Smooth muscle cell (in vitro differentiated cells): Measurements from ENCODE around the gene ZBTB4. TPM values are rescaled to one million over a fixed set of nuclear protein-coding genes. Genes with fewer than 3 reads are reported as not detected.
A peak's percentile ranks its signal among the peaks of the same experiment; 100 is the strongest.

Experiments
- DNase-seq: peaks from one replicate; lab custom pipeline; 2025; ENCODE audit not compliant: unreplicated experiment; lab: John Stamatoyannopoulos, UW
- H2AFZ ChIP-seq: fragments of 200-600 bp; sonication (generic); 2 replicates; pipeline ENCODE4 v1.6.0; 2016; ENCODE audit warnings: antibody characterized with exemption, low read depth, mild to moderate bottlenecking
- H3F3A ChIP-seq: fragments of 200-600 bp; sonication (generic); 2 replicates; pipeline ENCODE4 v1.6.0; 2017; ENCODE audit warnings: antibody characterized with exemption, low read depth
- H3K27ac ChIP-seq: fragments of 200-600 bp; sonication (generic); 2 replicates; pipeline ENCODE4 v1.5.1; 2016; ENCODE audit warnings: low read depth, mild to moderate bottlenecking
- H3K27me3 ChIP-seq: fragments of 200-600 bp; sonication (generic); 2 replicates; pipeline ENCODE4 v1.6.1; 2016; ENCODE audit warnings: low read depth, mild to moderate bottlenecking
- H3K36me3 ChIP-seq: fragments of 200-600 bp; sonication (generic); 2 replicates; pipeline ENCODE4 v1.5.1; 2016; ENCODE audit warnings: low read depth
- H3K4me1 ChIP-seq: fragments of 200-600 bp; sonication (generic); 2 replicates; pipeline ENCODE4 v1.5.1; 2016; ENCODE audit warnings: low read depth
- H3K4me2 ChIP-seq: fragments of 200-600 bp; sonication (generic); 2 replicates; pipeline ENCODE4 v1.6.0; 2016; ENCODE audit warnings: mild to moderate bottlenecking
- H3K4me3 ChIP-seq: fragments of 200-600 bp; sonication (generic); 2 replicates; pipeline ENCODE4 v1.5.1; 2016; ENCODE audit warnings: mild to moderate bottlenecking
- H3K79me2 ChIP-seq: fragments of 200-600 bp; sonication (generic); 2 replicates; pipeline ENCODE4 v1.6.0; 2016; ENCODE audit warnings: low read depth, mild to moderate bottlenecking
- H3K9ac ChIP-seq: fragments of 200-600 bp; sonication (generic); 2 replicates; pipeline ENCODE4 v1.6.0; 2016; ENCODE audit warnings: low read depth
- H3K9me3 ChIP-seq: fragments of 200-600 bp; sonication (generic); replicated peaks from 2 replicates; pipeline ENCODE4 v1.5.1; 2016; ENCODE audit warnings: low read depth
- H4K20me1 ChIP-seq: fragments of 200-600 bp; sonication (generic); 2 replicates; pipeline ENCODE4 v1.6.0; 2016; ENCODE audit warnings: low read depth
- WGBS: methylation state at CpG from one replicate; pipeline ENCODE4 v1.1.7; 2016; ENCODE audit warnings: low lambda C conversion rate; 5-methylcytosine and 5-hydroxymethylcytosine counted together
- polyA plus RNA-seq: library from polyadenylated mRNA; unstranded; fragments of >200 nt; fragmentation: Nextera tagmentation; extraction: Ambion mirVana; gene quantifications from 2 replicates; pipeline ENCODE4 v1.2.1, GENCODE V29; 2016
- total RNA-seq: library from RNA; depleted of rRNA; stranded (reverse); fragments of >200 nt; gene quantifications from 2 replicates; pipeline ENCODE4 v1.2.3, GENCODE V29; 2014
- TF ChIP-seq, protein P1 (sequence below): fragments of 200-600 bp; sonication (generic); IDR thresholded peaks from 2 replicates; pipeline ENCODE4 v1.5.1; 2017; ENCODE audit warnings: borderline replicate concordance, mild to moderate bottlenecking, antibody characterized with exemption; ENCODE audit not compliant: insufficient read depth, poor library complexity, severe bottlenecking

The ZBTB4 gene
- total and polyA plus RNA-seq, 2 experiments from 2014 or later = 22.8 to 25.6 TPM

DNA sequence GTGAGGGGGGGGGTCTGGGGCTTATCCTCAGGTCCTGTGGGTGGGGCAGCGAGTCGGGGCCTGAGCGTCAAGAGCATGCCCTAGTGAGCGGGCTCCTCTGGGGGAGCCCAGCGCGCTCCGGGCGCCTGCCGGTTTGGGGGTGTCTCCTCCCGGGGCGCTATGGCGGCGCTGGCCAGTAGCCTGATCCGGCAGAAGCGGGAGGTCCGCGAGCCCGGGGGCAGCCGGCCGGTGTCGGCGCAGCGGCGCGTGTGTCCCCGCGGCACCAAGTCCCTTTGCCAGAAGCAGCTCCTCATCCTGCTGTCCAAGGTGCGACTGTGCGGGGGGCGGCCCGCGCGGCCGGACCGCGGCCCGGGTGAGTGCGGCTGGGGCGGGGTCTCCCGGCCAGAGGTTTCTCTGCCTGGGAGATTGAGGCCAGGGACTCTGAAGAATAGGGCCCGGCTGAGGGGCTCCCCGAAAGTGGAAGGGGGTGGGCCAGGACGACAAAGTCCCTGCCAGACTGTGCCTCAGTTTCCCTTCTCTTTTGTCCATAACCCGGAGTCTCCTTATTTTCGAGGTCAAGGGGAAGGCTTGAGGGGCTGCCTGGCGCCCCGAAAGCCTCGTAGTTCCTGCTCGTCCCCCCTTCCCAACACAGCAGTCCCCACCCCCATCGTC, 39.8 kb downstream of the ZBTB4 start, which contains the start of gene FGF11:
TSS of gene FGF11 (plus strand) at position 51 of the 651 bp plus-strand sequence. CDS start at position 160, 109 bp downstream.
- H3K4me1 ChIP-seq = peaks cover 22% of the 10 kb centered on the region
- peak within 1 kb of the TSS; percentile 61 for H3K4me3 ChIP-seq
- H3K79me2 ChIP-seq = no peaks in the 10 kb centered on the region
- no peaks in the 10 kb centered on the region for H3K9me3 ChIP-seq
- peak within 1 kb of the TSS; percentile 38 for H2AFZ ChIP-seq
- H3K36me3 ChIP-seq = no peaks in the 10 kb centered on the region
- WGBS = 3% methylated on average over 47 of the region's 50 CpGs
- TF ChIP-seq, protein P1, sequence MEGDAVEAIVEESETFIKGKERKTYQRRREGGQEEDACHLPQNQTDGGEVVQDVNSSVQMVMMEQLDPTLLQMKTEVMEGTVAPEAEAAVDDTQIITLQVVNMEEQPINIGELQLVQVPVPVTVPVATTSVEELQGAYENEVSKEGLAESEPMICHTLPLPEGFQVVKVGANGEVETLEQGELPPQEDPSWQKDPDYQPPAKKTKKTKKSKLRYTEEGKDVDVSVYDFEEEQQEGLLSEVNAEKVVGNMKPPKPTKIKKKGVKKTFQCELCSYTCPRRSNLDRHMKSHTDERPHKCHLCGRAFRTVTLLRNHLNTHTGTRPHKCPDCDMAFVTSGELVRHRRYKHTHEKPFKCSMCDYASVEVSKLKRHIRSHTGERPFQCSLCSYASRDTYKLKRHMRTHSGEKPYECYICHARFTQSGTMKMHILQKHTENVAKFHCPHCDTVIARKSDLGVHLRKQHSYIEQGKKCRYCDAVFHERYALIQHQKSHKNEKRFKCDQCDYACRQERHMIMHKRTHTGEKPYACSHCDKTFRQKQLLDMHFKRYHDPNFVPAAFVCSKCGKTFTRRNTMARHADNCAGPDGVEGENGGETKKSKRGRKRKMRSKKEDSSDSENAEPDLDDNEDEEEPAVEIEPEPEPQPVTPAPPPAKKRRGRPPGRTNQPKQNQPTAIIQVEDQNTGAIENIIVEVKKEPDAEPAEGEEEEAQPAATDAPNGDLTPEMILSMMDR = no peak
- H3K4me2 ChIP-seq = peak within 1 kb of the TSS; percentile 88
- no peak for DNase-seq
- no peaks in the 10 kb centered on the region for H3K27me3 ChIP-seq
- H3K9ac ChIP-seq = peak within 1 kb of the TSS; percentile 45
- peaks cover 12% of the 10 kb centered on the region for H4K20me1 ChIP-seq
- H3F3A ChIP-seq = peaks cover 16% of the 10 kb centered on the region
- no peak within 1 kb of the TSS for H3K27ac ChIP-seq

DNA sequence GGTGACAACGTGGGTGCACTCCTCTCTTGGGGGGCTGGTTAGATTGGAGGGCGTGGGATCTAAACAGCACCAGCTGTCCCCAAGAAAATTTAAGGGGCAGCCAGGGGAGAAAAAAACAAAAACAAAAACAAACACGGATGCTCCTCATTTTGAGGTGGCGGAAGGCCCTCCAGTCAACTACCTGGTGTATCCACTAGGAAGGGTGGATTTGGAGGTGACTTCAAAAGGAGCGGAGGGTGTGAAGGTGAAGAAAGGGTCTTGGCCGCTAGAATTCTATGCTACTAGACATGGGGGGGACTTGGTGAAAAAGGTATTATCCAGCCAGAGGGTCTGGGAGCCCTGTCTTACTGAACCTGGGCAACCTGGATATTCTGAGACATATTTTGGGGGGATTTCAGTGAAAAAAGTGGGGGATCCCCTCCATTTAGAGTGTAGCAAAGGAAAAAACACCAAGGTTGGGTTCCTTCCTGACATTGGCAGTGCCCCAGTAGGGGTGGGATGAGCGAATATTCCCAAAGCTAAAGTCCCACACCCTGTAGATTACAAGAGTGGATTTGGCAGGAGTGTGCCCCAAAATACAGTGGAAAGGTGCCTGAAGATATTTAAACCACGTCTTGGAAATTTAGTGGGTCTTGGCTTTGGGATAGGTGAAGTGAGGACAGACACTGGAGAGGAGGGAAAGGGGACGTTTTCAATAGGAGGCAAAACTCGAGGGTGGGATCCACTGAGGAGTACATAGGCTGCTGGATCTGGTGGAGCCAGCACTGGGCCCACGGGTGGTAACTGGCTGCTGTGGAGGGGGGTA, 40.6 kb downstream of the ZBTB4 start:
- H3K79me2 ChIP-seq = no peaks in the 10 kb centered on the region
- DNase-seq = no peak
- 33% methylated on average over 11 of the region's 11 CpGs for WGBS
- H3K27ac ChIP-seq = no peak overlapping the region
- H3K36me3 ChIP-seq = no peaks in the 10 kb centered on the region
- H3K27me3 ChIP-seq = no peaks in the 10 kb centered on the region
- peaks cover 16% of the 10 kb centered on the region for H3F3A ChIP-seq
- H4K20me1 ChIP-seq = peaks cover 12% of the 10 kb centered on the region
- H2AFZ ChIP-seq = no peak overlapping the region
- TF ChIP-seq, protein P1 = no peak
- H3K9ac ChIP-seq = peak overlapping the region; percentile 45
- peak overlapping the region; percentile 61 for H3K4me3 ChIP-seq
- H3K9me3 ChIP-seq = no peaks in the 10 kb centered on the region
- H3K4me2 ChIP-seq = peak overlapping the region; percentile 88
- H3K4me1 ChIP-seq = peaks cover 22% of the 10 kb centered on the region

DNA sequence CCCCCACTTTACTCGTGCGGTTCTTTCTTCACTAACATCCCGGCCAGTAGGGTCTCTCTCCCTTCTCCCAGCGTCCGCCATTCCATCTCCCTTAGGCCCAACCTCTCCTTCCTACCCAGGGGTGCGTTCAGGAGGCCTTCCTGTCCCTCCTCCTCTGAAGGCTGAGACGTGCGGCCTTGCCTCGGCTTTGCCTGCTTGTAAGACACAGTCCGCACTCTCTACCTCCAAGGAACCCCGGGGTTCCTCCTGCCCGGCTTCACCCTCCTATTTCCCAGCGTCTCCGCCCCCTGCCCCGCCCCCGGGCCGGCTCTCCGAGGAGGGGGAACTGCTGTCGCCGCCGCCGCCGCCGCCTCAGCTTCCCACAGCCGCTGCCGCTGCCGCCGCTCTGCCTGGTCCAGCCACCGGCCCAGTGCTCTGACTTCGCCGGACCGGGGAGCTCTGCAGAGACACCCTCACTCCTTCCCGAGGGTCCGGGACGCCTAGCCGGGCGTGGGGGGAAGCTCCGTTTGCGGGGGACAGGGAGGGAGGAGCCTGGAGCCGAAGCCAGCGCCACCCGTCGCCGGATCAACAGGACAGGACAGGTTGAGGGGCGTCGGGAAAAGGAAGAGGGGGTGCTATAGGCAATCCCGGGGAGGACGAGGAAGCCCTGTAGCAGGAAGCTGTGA, 41.3 kb downstream of the ZBTB4 start:
- H3K27ac ChIP-seq = no peak overlapping the region
- 3% methylated on average over 43 of the region's 48 CpGs for WGBS
- peak overlapping the region; percentile 45 for H3K9ac ChIP-seq
- peak overlapping the region; percentile 88 for H3K4me2 ChIP-seq
- peaks cover 12% of the 10 kb centered on the region for H4K20me1 ChIP-seq
- H3K4me1 ChIP-seq = peaks cover 22% of the 10 kb centered on the region
- H3K27me3 ChIP-seq = no peaks in the 10 kb centered on the region
- H2AFZ ChIP-seq = no peak overlapping the region
- H3K36me3 ChIP-seq = no peaks in the 10 kb centered on the region
- H3K9me3 ChIP-seq = no peaks in the 10 kb centered on the region
- TF ChIP-seq, protein P1 = no peak
- H3K79me2 ChIP-seq = no peaks in the 10 kb centered on the region
- peak overlapping the region; percentile 61 for H3K4me3 ChIP-seq
- peaks cover 16% of the 10 kb centered on the region for H3F3A ChIP-seq
- no peak for DNase-seq
